Mucosa of rectum (tissue), 2 donors: ENCODE results near the gene CHCHD6.

Experiments
- H3K27ac ChIP-seq, 2 donors: one replicate each; pipeline ENCODE4 v1.7.0; 2013; ENCODE audit warnings: inconsistent platforms in 2 of 2, low read depth in 2 of 2, low read length in 2 of 2
- H3K27me3 ChIP-seq, 2 donors: one replicate each; pipeline ENCODE4 v1.7.0; 2013; ENCODE audit warnings: low read length in 2 of 2; ENCODE audit not compliant: control insufficient read depth in 2 of 2, insufficient read depth in 2 of 2
- H3K36me3 ChIP-seq, 2 donors: one replicate each; pipeline ENCODE4 v1.7.0; 2013; ENCODE audit warnings: low read length in 2 of 2; ENCODE audit not compliant: control insufficient read depth in 2 of 2, insufficient read depth in 2 of 2
- H3K4me1 ChIP-seq, 2 donors: one replicate each; pipeline ENCODE4 v1.7.0; 2013; ENCODE audit warnings: low read length in 2 of 2, mild to moderate bottlenecking in 1 of 2; ENCODE audit not compliant: control insufficient read depth in 2 of 2, insufficient read depth in 2 of 2
- H3K4me3 ChIP-seq, 2 donors: one replicate each; pipeline ENCODE4 v1.7.0; 2013; ENCODE audit warnings: low read length in 2 of 2
- H3K9ac ChIP-seq, 2 donors: one replicate each; pipeline ENCODE4 v1.7.0; 2013; ENCODE audit warnings: low read length in 2 of 2, low read depth in 1 of 2, mild to moderate bottlenecking in 1 of 2
- H3K9me3 ChIP-seq, 2 donors: one replicate each; pipeline ENCODE4 v1.7.0; 2013; ENCODE audit warnings: low read length in 2 of 2; ENCODE audit not compliant: control insufficient read depth in 2 of 2
- donor health status: healthy.
- donor health status: Normal muscosa, but diverticular disease.

The CHCHD6 gene

DNA sequence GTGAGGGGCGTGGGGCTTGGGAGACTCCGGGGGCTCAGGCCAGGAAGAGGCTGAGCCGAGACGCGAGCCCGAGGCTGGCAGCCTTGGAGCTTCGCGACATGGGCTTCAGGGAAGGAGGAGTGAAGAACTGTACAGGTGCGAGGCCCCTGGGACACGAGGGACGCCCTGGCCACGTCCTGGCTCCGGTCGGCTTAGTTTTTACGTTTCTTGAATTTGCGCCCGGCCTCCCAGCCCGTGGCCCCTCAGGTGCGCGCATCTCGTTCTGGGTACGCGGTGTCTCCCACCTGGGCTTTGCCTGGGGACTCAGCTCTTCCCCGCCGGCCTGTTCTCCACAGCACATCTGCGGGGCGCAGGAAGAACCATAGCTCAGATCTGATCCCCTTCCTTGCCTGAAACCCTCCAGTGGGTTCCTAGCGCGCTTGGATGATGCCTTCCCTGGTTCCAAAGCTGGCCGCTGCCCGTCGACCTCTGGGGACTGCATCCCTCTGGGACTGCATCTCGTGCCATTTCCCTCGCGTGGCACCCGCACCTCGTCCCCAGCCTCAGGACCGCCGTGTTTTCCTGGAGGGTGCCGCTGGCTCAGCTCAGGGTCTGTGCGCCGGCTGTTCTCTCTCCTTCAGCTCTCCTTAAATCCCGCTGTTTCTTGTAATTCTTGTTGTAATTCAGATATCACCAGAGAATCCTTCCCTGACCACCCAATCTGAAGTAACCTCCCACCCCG, 614 bp downstream of the CHCHD6 start:
- peaks cover 5 to 11% of the 10 kb centered on the region in 2 donors for H3K4me1 ChIP-seq
- no peaks in the 10 kb centered on the region for H3K27me3 ChIP-seq
- peak overlapping the region; percentile 80 for H3K4me3 ChIP-seq
- no peak overlapping the region for H3K27ac ChIP-seq
- no peaks in the 10 kb centered on the region for H3K36me3 ChIP-seq
- no peaks in the 10 kb centered on the region for H3K9me3 ChIP-seq
- H3K9ac ChIP-seq, result peak overlapping the region in 1 of 2 donors; percentile 34

DNA sequence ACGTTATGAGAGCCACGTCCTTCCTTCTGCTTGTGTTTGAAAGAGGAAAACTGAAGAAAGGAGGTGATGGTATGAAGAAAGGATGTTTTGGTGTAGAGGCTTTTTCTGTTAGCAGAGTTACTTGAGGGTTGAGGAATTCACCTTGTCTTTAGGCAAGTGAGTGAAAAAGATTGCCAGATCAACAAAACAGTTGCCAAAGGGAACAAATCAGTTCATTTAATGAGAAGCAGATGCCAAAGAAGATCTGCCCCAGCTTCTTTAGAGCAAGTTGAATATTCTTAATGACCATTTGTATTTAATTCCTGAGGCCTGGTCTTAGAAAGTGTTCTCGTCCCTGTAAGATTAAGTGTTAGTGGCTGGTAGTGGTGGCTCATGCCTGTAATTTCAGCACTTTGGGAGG, 2.6 kb downstream of the CHCHD6 start:
- Histone ChIP-seq H3K9me3 (no peaks in the 10 kb centered on the region), H3K27ac (no peak overlapping the region), H3K9ac (no peak overlapping the region), H3K4me3 (no peak overlapping the region), H3K27me3 (no peaks in the 10 kb centered on the region), H3K4me1 (peaks cover 5 to 11% of the 10 kb centered on the region in 2 donors), H3K36me3 (no peaks in the 10 kb centered on the region)

DNA sequence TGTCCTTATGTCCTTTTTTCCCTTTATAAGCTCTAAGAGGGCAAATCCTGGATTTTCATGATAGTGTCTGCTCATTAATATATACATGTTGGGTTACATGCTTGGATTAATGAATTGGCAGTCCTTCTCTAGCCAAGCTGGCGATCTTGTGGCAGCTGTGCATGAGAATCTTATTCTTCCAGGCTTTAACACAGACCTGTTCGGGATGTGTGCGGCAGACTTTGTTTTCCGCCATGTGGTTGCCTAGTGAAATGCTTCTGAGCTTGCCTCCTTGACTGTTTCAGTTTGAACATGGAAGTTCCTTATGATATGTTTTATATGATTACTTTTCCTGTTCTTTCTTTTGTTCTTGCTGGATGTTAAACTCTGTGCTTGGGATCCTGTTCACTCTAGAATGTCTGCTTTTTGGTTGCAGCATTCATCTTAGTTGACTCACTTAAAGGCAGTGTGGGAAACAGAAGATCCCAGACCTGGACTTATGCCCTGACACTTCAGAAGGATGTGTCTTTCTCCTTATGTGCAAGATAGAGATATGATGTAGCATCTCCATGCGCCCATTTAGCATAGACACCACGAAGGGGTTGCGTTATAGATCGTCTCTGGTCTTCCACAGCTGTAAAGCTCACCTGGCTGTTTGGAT, 7.2 kb downstream of the CHCHD6 start:
- no peaks in the 10 kb centered on the region for H3K36me3 ChIP-seq
- no peak overlapping the region for H3K27ac ChIP-seq
- no peaks in the 10 kb centered on the region for H3K9me3 ChIP-seq
- H3K9ac ChIP-seq, result no peak overlapping the region
- no peaks in the 10 kb centered on the region for H3K4me1 ChIP-seq
- no peak overlapping the region for H3K4me3 ChIP-seq
- no peaks in the 10 kb centered on the region for H3K27me3 ChIP-seq

DNA sequence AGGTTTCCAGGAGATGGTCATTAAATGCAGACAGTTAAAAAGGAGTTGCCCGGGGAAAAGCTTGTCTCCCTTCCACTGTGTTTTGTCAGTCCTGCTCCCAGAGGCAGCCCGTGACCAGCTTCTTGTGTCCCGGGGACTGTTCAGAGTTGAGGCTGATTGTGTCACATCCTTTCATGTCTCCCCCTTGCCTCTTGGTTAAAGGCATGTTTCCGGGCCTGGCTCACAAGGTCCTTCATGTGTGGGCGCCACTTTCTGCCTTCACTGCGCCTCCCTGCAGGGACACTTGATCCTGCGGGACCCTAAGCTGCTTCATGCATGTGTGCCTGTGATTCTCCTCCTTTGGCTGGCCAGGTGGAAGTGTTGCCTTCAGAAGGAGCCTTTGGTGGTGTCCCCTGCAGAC, 9.2 kb downstream of the CHCHD6 start:
- no peaks in the 10 kb centered on the region for H3K9me3 ChIP-seq
- H3K9ac ChIP-seq, result no peak overlapping the region
- no peak overlapping the region for H3K27ac ChIP-seq
- H3K27me3 ChIP-seq, result no peaks in the 10 kb centered on the region
- no peak overlapping the region for H3K4me3 ChIP-seq
- H3K36me3 ChIP-seq, result no peaks in the 10 kb centered on the region
- no peaks in the 10 kb centered on the region for H3K4me1 ChIP-seq

DNA sequence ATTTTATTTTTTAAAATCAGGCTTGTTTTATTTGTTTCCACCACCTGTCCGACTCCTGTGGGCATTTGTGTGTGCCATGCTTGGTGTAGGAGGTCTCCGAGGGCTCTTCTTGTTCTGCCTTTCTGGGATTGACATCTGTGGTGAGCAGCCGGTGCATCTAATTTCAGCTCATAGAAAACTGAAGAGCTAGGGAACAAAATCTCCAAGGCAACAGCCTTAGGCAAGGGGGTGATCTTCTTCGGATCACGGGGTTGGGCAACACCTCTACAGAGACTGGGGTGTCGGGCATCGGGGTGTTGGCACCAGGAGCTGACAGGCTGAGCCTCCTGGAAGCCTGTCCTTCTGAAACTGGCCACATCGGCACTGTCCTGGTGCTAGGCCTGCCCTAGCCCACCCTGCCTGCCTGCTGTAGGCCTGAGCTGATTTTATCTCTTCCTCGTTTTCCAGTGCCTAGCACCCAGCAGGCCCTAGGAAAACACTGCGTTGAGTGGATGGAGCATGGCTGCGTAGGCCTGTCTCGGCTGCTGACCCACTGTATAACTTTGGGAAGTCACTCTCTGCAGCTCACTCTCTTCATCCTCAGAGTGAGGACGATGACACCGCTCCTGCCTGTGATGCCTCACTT, 10.3 kb downstream of the CHCHD6 start:
- Histone ChIP-seq H3K27me3 (no peaks in the 10 kb centered on the region), H3K36me3 (no peaks in the 10 kb centered on the region), H3K9me3 (no peaks in the 10 kb centered on the region)

DNA sequence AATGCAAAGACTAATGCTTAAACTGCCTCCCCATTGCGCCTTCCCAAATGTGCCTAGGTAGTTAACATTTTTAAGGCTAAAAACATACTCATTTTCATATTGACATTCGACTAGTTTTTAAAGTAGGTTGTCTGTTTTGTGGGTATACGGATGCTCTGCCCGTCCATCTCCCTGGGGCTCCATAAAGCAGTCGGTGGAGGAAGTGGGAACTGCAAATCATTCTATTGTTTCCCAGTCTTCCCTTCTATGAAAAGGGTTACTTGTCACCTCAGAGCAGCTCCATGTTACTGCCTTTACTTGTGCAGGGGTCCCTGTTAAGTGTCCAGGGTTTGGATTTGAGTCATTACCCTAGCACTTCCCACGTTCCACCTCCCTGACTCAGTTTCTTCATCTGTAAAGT, 10.9 kb downstream of the CHCHD6 start:
- no peaks in the 10 kb centered on the region for H3K4me1 ChIP-seq
- H3K9ac ChIP-seq, result no peak overlapping the region
- H3K27me3 ChIP-seq, result no peaks in the 10 kb centered on the region
- H3K4me3 ChIP-seq, result no peak overlapping the region
- no peaks in the 10 kb centered on the region for H3K36me3 ChIP-seq
- H3K9me3 ChIP-seq, result no peaks in the 10 kb centered on the region
- H3K27ac ChIP-seq, result no peak overlapping the region

More for the DNA sequence above, 10.3 kb downstream of the CHCHD6 start:
- no peak overlapping the region for H3K4me3 ChIP-seq
- H3K27ac ChIP-seq, result no peak overlapping the region
- H3K4me1 ChIP-seq, result no peaks in the 10 kb centered on the region
- no peak overlapping the region for H3K9ac ChIP-seq

DNA sequence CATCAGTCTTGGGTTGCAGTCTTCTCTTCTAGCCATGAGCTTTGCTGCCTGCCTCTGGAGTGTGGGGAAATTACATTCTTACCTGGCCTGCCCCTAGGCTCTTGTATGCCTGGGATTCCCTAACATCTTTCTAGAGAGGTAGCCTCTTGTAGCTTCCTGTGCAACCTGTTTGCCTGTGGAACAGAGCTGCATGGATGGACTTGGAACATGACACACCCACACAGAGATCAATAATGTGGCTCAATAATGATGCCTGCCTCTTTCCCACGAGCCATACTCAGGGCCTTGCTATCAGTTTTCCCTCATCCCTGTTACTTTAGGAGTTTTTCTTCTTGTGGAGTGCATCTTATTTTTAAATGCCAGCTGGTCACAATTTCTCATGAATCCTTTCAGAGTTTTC, 11.4 kb downstream of the CHCHD6 start:
- Histone ChIP-seq H3K9me3 (no peaks in the 10 kb centered on the region), H3K9ac (no peak overlapping the region), H3K27ac (no peak overlapping the region), H3K27me3 (no peaks in the 10 kb centered on the region), H3K4me1 (no peaks in the 10 kb centered on the region), H3K4me3 (no peak overlapping the region), H3K36me3 (no peaks in the 10 kb centered on the region)

DNA sequence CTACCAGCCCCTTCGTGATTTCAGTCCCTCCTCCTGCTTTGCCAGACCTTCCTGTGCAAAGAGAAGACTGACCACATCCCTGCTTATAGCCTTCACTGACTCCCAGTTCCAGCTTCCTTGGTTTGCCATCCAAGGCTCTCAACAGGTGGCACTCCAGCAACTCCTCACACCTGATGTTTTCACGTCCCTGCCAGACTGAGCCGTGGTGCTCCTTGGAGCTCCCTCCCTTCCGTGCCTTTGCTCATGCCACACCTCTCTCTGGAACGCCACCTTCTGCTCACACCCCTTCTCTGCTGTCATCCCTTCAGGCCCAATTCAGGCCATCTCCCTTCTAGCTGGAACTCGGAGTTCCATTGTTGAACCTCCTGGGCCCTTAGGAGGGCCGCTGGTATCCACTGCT, 12.0 kb downstream of the CHCHD6 start:
- Histone ChIP-seq H3K9me3 (no peaks in the 10 kb centered on the region), H3K27ac (no peak overlapping the region), H3K36me3 (no peaks in the 10 kb centered on the region), H3K4me3 (no peak overlapping the region), H3K27me3 (no peaks in the 10 kb centered on the region), H3K4me1 (no peaks in the 10 kb centered on the region), H3K9ac (no peak overlapping the region)

DNA sequence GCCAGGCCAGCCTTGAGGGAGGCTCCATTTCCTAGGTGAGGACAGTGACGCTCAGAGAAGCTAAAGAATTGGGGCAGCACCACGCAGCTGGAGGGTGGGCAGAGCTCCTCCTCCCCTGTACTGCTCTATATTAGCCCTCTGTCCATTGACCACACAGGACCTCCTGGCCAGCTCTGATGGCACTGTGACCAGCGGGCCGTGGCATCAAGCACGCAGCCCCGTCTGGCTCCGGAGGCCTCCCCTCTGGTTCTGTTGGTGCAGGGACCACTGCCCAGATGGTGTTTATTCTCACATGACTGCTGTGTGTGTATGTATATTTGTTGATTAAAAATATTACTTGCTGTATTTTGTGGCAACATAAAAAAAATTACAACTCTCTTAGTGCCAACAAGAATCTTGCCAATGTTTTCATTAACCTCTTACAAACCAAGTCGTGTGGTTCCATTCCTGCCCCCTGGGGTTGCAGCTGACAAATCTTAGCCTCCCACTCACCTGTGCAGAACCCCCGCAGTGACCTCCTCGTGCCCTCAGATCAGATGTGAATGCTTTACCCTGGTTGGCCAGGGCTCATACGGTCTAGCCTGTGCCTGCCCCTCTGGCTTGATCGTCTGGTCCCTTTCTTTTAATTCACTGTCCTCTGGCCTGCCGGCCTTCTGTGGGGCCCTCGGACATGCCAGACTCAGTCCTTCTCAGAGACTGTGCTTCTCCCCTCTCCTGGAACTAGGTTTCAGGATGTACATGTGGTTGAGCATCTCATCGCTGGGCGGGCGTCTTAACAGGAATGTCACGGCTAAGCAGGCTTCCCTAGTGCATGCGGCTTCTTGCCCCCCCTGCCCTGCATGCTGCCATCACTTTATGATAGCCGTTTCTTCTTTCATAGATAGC, 14.8 kb downstream of the CHCHD6 start:
- no peaks in the 10 kb centered on the region for H3K36me3 ChIP-seq

DNA sequence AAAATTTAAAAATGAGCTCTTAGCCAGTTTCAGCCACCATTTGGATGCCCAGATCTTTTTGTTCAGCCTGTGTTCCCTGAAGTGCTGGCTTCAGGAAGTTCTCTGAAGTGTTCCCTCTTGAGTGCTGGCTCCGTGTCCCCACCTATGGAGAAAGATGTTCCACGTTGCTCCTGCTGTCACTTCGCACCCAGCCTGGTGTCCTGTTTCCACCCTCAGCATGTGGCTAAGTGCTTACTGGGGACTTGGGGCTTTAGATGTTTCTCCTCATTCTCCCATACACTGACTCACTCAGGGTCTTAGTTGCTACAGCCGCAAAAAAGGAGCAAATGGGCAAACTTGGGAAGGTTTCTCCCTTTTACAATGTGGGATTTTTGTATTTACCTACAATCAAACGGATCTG, 16.6 kb downstream of the CHCHD6 start:
- Histone ChIP-seq H3K27me3 (no peaks in the 10 kb centered on the region), H3K4me1 (no peaks in the 10 kb centered on the region), H3K27ac (no peak overlapping the region)

More for the DNA sequence above, 14.8 kb downstream of the CHCHD6 start:
- no peak overlapping the region for H3K27ac ChIP-seq
- no peak overlapping the region for H3K9ac ChIP-seq
- H3K27me3 ChIP-seq, result no peaks in the 10 kb centered on the region
- H3K9me3 ChIP-seq, result no peaks in the 10 kb centered on the region
- H3K4me1 ChIP-seq, result no peaks in the 10 kb centered on the region
- H3K4me3 ChIP-seq, result no peak overlapping the region

More for the DNA sequence above, 16.6 kb downstream of the CHCHD6 start:
- H3K36me3 ChIP-seq, result no peaks in the 10 kb centered on the region
- no peak overlapping the region for H3K9ac ChIP-seq
- H3K4me3 ChIP-seq, result no peak overlapping the region
- no peaks in the 10 kb centered on the region for H3K9me3 ChIP-seq
